Limb (tissue), 2 donors: Measurements from ENCODE around the gene FOXP2.
"Not testable (repeated sequence)": the region's sequence is repeated elsewhere in the genome, so short reads cannot be mapped to it uniquely, and the experiment has no call there.

Experiments
- DNase-seq, 2 donors: peaks; one replicate each; pipeline ENCODE4 v3.0.0-alpha.2; 2016; ENCODE audit errors: extremely low spot score in 2 of 2

FOXP2 gene

DNA sequence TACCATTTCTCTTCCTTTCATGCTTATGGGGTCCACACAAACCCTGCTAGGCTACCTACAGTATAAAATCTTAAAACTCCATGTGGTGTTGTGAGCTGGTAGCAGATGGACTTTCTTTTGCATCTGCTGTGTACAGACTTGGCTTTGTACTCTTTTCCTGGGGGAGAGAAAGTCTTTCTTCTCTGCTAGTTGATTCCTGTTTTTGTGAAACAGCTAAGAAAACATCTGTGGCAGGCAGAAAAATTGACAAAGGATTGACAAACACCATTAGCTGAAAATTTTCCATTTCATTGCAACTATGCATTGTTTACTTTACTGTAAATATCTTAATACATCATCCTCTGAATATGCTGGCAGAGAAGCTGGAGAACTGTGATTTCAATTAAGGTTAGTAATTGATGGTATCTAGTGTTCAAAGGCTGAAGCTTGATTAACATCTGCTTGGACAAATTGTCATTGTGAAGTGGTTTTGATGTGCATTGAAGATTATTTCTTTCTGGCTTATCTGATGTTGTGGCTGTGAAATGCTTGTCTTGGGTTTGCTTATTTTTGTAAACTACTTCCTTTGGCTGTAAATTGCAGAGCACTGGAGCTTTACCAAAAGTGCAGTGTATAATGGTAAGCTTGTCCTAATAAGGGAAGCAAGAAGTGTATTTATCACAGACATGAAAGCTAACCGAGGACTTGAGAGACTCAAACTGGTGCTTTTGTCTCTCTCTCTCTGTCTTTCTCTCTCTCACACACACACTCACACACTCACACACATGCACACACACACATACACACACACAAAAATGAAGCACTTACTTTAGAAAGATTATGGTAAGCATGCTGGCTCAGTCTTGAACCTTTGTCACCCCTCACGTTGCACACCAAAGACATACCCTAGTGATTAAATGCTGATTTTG is at the start of gene FOXP2:
Gene FOXP2, plus strand, starts transcription at position 660 of the 908 bp plus-strand sequence. CDS start 11,697 bp downstream, outside the sequence.
- peak; percentile 49 to 71 for DNase-seq

DNA sequence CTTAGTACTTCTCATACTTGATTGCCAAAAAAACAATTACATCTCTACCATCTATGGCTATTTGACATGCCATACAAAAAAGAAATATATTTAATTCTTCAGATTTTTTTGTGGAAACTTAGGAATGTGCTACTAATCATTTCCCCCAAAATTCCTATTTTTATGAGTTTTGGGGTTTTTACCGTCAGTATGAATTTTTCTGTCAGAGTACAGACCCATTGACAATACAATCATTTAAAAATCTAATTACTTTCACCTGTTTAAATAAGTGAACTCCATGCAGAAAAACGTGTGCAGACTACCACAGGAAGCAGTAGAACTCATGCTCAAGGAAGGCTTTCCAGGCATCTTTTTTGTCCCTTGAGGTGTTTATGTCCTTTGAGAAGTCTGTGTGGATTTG is 48.8 kb upstream of the FOXP2 start:
- no peak for DNase-seq

DNA sequence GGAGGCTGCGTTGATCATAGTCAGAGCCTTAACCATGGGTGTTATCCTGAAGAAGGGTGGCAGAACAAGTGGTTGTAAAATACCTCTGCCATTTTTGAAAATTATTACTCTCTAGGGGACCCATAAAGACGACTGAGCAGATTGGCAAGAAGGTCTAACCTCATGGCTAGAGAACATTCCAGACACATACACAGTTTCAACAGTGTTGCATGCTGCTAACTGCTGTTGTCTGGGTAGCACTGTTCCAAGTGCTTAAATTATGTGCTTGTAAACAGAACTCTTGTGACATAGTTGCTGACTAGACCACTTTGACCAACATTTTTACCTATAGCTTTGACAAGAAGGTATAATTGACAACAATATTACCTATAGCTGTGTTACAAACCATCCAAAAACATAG is 46.1 kb upstream of the FOXP2 start:
- DNase-seq = no peak

DNA sequence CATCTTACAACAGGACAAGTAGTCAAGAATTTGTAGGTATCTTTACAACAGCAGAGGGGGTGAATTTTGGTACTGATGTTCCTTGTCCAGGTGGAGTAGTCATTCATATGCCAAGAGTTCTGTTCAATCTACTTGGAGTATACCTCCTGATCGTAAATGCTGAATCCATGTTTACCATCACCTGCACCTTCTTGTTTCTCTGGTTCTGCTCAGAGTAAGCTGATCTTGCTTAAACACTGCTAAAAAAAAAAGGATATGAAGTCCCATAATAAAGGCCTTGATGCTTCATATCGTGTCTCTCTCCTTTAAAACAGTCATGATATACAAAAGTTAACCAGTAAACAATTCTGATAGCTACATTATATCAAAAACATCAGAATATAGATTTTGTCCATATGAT is 45.3 kb upstream of the FOXP2 start:
- DNase-seq = no peak

DNA sequence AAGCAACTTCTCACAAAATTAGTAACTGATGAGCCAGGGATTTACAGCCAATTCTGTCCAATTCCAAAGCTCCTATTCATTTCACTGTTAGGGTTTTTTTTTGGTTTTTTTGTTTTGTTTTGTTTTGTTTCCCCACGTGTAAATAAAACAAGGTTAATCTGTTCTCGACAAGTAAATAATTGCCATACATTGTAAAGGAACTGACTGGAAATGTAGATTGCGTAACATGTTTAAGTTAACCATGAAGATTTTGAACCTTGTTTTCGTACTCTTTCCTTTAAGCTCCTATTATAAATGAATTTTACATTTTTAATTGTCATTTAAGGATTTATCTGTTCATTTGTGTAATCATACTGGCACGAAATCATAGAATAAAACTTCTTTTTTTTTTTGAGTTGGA is 42.0 kb upstream of the FOXP2 start:
- no peak for DNase-seq

DNA sequence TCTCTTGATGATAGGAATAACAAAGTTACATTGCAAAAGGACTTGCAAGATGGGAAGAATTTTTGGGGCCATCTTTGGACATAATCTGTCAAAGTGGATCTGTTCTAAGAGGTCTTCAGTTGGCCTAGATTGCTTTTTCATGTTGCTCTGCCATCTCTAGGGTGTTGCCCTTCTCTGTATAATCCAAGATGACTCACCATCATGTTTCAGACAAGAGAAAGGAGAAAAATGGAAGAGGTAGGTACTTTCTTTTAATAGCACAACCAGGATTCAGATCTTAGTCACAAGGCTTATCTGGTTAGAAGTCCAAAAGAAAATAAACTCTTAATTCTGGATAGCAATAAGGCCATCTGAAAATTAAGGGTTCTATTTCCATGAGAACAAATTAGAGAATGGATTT is 38.7 kb upstream of the FOXP2 start:
- DNase-seq = no peak

DNA sequence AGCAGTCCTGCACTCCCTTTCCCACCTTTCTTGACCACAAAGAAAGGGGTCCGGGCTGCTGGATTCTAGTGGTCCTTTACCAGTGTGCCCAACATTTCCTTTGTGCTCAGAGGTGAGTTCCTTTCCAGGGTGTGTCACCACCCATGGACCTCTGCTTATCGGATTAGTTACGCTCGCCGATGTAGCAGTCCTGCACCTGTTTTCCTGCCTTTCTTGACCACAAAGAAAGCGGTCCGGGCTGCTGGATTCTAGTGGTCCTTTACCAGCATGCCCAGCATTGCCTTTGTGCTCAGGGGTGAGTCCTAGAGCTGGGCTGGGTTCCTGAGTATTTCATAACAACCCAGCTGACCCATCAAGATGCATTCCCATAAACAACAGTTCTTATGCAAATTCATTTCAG is 30.7 kb upstream of the FOXP2 start:
- not testable (repeated sequence) for DNase-seq

DNA sequence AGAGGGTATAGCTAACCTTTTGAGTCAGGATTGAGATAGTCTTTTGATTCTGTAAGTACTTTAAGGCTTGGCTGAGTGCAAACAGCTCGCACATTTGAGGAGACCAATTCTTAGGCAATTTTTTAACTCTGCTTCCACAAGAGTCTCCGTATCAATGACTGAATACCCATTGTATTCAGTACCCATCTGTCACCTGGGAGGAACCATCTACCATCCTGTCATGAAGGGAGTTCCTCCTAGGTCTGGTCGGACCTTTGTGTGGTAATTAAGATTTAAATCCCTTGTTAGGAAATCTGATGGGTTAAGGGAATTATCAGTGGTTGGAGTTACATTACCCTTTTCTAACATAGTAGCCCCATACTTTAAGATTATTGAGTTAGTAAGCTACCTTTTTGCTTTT is 30.3 kb upstream of the FOXP2 start:
- DNase-seq = not testable (repeated sequence)

DNA sequence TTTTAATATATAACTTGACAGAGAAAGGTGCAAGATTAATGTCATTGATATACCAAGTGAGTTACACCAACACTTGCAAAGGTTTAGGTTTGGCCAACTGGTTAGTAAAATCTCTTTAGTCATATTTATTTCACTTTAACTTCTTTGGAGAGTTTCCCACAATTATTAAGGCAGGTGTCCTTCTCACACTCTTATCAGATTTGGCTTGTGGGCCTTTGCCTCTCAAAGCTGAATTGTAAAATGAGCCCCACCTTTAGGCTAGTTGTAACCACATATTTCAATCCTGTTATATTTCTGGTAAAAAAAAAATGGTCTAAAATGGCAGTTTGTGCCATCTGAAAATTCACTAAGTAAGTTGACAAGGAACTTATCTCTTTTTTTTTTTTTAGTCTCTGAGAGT is 26.6 kb upstream of the FOXP2 start:
- no peak for DNase-seq

DNA sequence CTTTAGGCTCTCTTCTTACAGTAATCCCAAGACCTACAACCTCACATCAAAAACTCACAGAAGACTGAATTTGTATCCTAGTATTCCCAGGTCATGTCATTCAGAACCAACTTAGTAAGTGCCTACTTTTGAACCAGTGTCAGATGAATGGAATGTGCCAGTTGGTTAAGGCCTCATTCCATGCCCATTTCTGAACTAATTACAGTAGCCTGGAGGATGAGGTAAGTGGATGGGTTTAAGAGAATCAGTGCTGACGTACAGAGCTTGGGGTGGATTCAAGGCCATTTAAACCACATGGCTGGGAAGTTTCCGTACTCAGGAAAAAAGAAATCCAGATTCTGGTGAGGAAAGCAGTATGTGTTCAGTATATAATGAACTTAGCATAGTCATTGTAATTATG is 21.9 kb upstream of the FOXP2 start:
- no peak for DNase-seq

DNA sequence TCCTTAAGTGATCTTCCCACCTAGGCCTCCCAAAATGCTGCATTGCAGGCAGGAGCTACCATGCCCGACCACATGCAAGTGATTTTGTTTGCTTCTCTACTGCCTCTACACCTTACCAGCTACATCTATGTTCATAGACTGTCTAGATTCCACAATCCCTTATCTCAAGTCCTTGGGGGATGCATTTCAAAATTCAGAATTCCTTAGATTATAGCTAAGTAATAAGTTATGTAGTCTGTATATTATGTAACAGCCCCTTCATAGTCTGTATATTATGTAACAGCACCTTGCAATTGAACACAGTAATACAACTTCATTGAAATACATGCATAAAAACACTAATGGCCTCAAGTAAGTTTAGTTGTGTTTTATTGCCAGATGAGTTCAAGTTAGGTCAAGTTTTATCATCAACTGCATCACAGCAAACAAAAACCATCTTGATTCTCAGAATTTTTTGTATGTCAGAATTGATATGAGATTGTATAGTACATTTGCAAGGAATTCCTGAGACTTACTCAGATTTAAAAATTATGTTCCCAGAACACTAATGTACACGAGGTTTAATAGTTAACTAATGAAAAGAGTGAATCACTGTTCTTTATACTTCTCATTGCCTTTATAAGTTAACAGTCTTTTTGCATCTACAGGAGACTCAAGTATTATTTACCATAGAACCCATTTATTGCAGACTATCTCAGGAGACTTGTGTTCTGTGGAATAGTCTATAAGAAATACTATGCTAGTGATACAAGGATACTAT is 11.6 kb upstream of the FOXP2 start:
- DNase-seq = no peak

DNA sequence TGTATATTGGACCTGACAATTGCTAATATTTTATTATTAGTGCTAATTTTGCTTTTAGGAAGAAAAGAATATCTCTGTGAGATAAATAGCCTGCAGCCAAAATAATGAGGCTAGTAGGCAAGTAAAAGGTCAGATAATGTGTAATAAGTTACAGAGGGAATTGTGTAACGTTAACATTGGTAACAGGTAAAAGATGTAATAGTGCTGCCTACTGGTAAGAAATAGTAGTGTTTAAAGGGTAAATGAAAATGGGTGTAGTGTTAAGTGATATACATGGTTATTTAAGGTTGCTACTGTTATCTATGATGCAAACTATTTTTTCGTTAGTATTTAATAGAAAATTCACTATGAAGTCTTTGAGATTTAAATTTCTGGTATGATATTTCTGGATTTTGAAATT is 9.2 kb upstream of the FOXP2 start:
- DNase-seq = no peak

DNA sequence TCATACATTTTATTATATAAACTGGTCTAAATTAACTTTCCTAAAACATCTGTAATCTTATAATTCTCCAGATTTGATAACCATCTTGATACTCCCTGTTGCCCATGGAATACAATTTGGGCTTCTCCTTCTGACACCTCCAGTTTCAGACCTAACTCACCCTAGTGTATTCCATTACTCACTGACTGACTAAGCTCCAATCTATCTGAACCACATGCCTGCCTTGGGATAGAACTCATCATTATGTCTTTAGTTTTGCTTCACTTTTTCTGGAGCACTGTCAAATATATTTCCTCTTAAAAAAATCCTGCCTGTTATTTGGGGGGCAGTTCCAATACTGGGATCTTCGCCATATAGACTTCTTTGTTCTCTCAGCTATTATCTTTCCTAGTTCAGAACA is 4.9 kb upstream of the FOXP2 start:
- no peak for DNase-seq

DNA sequence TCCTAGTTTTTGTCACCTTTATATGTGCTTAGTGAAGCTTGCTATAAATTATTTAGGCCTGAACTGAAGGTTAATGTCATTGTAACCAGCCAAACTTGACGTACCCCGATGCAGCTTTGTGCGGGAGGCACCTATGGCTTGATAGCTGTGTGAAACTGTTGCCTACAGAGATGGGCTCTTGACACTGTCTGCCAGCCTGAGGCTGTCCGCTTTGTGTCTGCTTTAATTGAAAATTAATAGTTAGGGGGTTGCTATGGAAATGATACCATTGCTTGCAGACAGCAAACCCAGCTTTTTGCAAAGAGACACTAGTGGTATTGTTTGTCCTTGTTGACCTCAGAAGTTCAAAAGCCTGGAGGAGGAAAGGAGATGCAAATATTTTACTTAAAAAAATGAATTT is 2.1 kb upstream of the FOXP2 start:
- DNase-seq = no peak

DNA sequence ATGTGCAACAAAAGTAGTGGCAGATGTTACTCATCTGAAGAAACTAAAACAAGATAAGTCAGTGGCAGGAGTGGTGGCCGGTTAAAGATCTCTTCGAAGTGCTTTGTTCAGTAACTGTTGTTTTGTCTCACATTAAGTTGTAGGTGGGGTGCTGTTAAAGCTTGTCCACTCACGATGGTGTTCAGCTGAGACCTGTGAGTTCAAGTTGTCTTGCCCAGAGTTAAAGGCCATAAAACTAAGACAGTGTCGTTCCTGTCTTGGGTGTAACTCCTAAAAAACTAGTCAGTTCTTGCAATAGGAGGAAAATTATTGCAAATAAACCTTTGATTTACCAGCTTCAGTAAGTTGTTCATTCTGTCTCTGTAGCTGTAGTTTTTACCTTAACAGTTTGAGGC is 857 bp upstream of the FOXP2 start:
- peak in 1 of 2 donors; percentile 30 for DNase-seq

DNA sequence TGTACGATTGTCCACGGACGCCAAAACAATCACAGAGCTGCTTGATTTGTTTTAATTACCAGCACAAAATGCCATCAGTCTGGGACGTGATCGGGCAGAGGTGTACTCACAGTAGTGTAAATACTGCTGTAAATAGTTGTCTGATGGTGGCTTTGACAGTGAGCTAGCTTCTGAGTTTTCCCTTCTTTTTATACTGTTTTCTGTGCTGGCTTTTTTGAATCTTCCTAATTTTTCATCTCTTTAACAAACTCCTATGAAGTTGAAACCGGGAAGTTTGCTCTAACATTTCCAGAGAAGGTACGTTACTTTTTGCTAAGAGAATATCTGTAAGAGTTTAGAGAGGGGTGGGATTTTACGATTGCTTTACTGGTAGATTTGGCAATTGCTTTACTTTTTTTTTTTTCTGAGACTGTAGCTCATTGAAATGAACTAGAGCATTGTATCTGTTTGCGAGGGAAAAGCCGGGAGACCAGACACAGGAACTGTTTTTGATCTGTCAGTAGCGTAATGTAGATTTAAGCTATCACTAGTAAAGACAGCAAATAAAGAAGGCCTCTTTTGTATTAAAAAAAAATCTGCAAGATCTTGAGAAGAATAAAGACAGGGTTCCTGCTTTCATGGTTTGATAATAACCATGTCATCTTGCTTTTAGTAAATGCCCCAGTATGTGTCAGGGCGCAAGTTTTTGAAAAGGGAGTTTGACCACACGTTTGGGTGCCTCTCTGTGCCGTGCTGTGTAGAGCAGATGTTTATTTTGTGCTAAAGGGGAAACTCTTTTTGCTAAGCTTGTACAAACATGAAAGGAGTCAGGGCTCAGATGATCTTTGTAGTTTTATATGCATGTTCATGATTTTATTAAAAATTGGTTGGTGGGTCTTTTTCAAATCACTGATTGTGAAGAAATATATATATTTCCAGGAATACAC is 712 bp downstream of the FOXP2 start:
- peak in 1 of 2 donors; percentile 26 for DNase-seq

DNA sequence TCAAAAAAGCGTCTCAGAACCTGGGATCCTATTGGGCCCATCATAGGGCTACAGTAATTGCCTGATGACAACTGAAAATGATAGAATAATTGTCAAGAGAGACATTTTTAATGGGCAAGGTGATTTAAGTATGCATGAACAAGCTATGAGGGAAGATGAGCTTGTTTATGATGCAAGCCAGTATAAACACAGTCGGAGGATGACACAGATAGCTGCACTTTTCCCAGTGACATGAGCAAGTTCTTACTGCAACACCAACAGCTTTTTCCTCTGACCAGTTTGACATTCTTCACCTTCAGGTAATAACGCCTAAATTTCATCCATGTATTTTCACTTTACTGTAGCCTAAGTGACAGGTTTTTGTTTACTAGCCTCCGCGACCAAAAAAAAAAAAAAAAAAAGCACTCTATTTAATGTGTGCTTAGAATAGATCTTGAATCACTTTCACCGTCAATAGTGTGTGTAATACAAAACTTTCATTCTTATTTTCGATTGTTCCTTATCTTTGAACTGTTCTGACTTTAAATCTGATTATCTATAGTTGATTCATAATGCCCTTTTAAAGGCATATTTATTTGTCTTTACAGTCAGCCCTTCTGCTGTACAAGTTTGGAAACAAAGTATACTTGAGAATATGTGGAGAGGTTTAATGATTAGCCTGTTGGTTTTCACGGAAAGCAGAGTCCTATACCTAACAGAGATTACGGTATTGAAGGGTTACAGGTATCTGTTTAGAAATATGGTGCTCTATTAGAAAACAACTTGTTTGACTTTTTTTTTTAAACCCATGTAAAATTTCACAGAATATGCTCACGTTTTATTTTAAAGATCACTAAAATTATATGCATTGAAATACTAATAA is 1.7 kb downstream of the FOXP2 start:
- no peak for DNase-seq

DNA sequence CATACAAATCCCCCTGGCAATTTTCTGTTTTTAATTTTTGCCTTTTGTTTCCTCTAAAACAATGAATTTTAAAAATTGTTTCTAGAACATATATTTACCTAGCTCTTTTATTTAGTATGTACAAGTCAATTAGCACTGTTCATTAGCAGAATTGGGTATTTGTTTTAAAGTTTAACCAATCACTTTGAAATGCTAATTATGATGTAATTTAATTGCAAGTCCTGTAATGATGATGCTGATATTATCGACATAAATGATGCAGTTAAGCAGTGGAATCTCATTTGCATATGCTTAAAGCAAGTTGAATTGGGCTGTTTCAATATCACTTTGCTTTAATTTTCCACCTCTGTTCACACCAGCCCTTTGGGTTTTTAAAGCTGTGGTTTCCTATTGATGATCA is 2.7 kb downstream of the FOXP2 start:
- no peak for DNase-seq

DNA sequence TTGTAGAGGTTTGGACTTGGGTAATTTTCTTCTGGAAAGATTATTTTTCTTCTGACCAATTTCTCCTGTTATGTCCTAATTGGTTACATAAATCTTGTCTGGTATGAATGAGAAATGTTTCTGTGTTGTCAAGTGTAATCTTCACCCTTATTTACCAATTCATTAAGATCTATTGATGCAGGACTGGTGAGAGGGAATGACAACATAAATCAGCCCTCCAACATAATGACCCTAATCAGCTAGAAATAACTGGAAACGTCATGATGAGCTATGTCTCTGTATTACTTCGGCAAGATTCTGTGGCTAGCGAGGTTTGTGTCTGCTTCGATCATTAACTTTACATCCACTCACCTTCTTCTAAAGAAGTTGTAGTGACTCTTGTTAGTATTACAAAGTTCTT is 3.5 kb downstream of the FOXP2 start:
- no peak for DNase-seq

DNA sequence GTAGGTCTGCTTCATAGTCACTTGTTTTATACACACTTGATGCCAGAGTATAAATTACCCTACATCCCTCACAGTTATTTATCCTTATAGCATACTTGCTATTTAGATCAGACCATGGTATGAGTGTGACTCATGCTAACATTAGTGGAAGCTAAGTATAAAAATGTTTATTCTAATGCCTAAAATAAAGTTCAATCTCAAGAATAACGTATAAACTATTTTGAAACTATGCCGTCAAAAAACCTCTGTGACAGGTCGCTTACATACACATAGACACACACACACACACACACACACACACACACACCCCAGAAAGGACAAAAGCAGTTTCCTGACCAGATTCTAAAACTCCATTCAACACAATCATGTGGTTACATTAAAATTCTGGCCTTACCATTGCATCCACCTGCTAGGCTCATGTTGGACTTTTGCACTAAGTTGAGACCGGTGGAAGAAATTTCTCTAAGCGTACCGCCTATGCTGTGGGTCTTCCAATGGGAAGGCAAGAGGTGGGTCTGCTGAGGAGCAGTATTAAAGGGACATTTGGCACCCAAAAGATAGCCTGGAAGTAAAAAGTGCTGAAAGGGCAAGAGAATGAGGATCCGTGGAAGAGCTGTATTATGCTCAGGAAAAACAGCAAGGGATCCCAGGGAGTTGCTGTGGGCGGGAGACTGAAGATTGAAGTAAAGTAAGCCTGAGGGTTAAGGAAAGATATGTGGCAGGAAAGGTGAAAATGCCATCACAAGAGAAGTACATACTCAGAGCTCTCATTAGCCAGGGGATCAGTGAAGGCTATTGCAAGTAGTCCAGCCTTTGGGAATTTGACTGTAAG is 5.0 kb downstream of the FOXP2 start:
- DNase-seq = no peak
